ENCODE measurements around the gene ARHGAP40.

Gene ARHGAP40

DNA sequence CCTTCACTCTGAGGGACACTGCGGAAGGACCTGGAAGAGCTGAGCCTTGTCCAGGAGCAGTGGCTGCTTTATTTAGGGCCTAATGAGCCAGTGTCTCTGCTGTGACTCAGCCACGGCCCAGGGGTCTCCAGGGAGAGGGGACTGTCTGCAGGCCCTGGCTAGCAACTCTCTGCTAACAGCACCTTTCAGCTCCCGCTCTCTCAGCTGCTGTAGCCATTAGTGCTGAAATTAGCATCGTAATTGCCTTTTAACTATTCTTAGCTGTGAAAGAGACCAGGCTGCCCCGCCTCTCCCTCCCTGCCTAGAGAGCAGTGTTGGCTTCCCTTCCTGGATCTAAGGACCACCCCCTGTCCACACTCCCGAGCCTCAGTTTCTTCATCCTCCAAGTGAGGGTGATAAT, 69.6 kb downstream of the ARHGAP40 start:
- Mint-ChIP-seq H3K4me3 (no peak overlapping the region), H3K4me1 (peaks cover 6% of the 10 kb centered on the region), H3K27me3 (peaks cover 42% of the 10 kb centered on the region)

DNA sequence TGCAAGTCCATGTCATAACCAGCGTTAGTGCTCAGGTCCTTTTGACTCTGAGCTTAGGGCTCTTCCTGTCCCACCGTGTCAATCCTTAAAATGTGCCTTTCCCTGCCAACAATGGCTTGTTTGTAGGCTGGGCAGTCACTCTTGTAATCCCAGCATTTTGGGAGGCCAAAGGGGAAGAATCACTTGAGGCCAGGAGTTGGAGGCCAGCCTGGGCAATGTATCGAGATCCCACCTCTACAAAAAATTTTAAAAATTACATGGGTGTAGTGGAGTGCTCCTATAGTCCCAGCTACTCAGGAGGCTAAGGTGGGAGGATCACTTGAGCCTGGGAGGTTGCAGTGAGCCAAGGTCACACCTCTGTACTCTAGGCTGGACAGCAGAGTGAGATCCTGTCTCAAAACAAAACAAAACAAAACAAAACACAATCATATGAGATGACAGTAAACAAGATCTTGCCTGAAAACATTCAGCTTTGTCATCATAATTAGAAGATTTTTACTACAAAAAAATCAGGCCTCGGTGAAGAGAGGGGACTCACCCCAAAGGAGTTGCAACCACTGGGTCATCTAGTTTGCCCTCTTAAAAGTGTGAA, 70.2 kb downstream of the ARHGAP40 start:
- Mint-ChIP-seq H3K27ac (no peak overlapping the region), H3K36me3 (no peaks in the 10 kb centered on the region), H3K4me3 (no peak overlapping the region), H3K27me3 (peaks cover 42% of the 10 kb centered on the region), H3K4me1 (peaks cover 6% of the 10 kb centered on the region), H3K9me3 (no peaks in the 10 kb centered on the region)

More for the DNA sequence above, 69.6 kb downstream of the ARHGAP40 start:
- H3K27ac Mint-ChIP-seq = no peak overlapping the region
- H3K36me3 Mint-ChIP-seq = no peaks in the 10 kb centered on the region
- no peaks in the 10 kb centered on the region for H3K9me3 Mint-ChIP-seq

DNA sequence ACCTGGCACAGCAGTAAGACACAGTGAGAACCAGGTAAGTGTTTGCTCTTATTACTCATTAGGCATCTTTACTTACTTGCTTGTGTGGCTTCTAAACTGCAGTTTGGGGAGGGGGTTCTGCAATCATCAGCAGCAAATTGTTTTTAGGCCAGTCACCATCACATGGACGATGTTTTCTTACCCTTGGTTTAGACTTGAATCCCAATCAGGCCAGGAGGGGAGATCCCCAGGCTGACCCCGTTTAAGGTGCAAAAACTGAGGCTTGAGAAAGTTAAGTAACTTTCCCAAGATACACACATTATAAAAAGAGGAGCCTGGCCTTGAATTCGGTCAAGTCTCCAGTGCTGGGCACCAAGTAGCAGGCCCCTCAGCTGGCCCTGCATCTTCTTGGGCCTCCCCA, 70.9 kb downstream of the ARHGAP40 start:
- no peaks in the 10 kb centered on the region for H3K36me3 Mint-ChIP-seq
- peaks cover 6% of the 10 kb centered on the region for H3K4me1 Mint-ChIP-seq
- peaks cover 44% of the 10 kb centered on the region for H3K27me3 Mint-ChIP-seq
- H3K9me3 Mint-ChIP-seq = no peaks in the 10 kb centered on the region
- H3K27ac Mint-ChIP-seq = no peak overlapping the region
- no peak overlapping the region for H3K4me3 Mint-ChIP-seq

DNA sequence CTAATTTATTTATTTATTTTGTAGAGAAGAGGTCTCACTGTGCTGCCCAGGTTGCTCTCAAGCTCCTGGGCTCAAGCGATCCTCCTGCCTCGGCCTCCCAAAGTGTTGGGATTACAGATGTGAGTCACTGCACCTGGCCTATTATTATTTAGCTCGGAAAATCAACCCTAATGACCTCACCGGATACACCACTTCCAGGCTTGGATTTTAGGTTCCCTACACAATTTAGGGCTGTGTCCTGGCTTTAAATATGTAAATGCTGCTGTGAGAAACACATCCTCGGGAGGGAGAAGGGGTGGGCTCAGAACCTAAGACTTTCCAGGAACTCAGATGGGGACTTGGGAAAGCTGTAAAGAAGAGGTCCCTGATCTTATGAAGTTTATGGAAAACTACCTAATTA, 71.7 kb downstream of the ARHGAP40 start:
- Mint-ChIP-seq H3K36me3 (no peaks in the 10 kb centered on the region), H3K4me3 (peak overlapping the region; percentile 82), H3K27ac (no peak overlapping the region), H3K9me3 (no peaks in the 10 kb centered on the region), H3K27me3 (peaks cover 39% of the 10 kb centered on the region), H3K4me1 (peaks cover 6% of the 10 kb centered on the region)

DNA sequence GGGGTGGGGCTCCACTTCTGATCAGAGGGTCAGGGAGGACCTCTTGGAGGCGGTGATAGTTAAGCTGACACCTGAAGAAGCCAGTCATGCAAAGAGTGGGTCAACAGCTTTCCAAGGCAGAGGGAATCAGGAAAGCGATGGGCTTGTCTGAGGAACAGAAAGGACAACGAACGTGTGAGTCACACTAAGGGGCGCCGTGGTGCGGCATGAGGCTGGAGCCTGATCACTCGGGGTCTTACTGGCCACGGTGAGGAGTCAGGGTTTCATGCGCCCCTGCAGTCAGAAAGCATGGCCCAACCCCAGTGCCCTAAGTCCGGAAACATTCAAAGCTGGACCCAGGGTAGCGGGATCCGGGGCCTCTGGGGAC, 72.1 kb downstream of the ARHGAP40 start:
- no peaks in the 10 kb centered on the region for H3K9me3 Mint-ChIP-seq
- peaks cover 39% of the 10 kb centered on the region for H3K27me3 Mint-ChIP-seq
- H3K36me3 Mint-ChIP-seq = no peaks in the 10 kb centered on the region
- peak overlapping the region; percentile 82 for H3K4me3 Mint-ChIP-seq
- peaks cover 6% of the 10 kb centered on the region for H3K4me1 Mint-ChIP-seq
- no peak overlapping the region for H3K27ac Mint-ChIP-seq

DNA sequence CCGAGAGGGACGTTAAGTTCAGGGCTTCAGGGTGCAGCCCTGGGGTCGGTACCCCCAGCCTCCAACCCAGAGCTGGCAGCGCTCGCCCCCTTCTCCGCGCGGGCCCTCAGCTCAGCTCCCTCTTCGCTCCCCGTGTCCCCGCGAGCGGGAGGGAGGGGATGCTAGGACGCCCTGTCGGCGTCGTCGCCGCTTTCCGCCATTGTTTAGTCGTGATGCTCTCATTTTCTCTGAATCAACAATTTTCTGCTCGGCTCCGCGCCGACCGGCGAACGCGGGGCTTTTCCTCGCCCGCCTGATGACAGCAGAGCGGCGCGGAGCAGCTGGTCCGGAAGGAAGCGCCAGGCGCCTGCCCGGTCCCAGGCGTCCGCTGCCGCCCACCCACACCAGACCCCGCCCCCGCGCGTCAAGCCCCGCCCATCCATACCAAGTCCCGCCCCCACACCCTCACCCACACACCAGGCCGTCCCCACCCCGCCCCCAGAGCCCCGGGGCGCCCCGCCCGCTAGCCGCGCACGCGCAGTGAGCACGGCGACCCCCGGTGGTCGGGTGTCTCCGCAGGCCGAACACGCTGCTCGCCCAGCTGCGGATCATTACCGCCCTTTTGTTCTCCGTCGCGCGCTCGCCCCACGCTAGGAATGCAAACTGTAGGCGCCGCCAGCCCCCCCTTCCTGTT, 72.6 kb downstream of the ARHGAP40 start:
- Mint-ChIP-seq H3K9me3 (no peaks in the 10 kb centered on the region), H3K27me3 (peaks cover 39% of the 10 kb centered on the region), H3K4me1 (peaks cover 6% of the 10 kb centered on the region), H3K36me3 (no peaks in the 10 kb centered on the region), H3K27ac (no peak overlapping the region), H3K4me3 (peak overlapping the region; percentile 82)

DNA sequence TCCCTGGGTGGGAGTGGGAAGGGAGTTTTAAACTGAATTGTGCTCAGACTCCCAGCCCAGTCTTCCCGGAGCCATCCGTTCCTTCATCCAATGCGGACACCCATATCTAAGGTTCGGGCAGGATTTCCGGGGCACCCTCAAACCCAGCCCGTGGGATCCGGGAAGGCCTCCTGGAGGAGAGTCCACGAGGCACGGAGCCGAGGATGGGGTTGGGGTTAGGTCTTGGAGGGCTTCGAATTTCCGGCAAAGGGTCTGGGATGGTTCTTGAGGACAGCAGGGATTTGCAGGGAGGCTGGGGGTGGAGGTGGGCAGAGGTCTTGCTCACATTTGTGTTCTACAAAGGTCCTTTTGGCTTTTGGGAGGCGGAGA, 73.1 kb downstream of the ARHGAP40 start:
- Mint-ChIP-seq H3K27ac (no peak overlapping the region), H3K27me3 (peaks cover 35% of the 10 kb centered on the region), H3K4me1 (peaks cover 6% of the 10 kb centered on the region), H3K36me3 (no peaks in the 10 kb centered on the region), H3K9me3 (no peaks in the 10 kb centered on the region), H3K4me3 (peak overlapping the region; percentile 80)

DNA sequence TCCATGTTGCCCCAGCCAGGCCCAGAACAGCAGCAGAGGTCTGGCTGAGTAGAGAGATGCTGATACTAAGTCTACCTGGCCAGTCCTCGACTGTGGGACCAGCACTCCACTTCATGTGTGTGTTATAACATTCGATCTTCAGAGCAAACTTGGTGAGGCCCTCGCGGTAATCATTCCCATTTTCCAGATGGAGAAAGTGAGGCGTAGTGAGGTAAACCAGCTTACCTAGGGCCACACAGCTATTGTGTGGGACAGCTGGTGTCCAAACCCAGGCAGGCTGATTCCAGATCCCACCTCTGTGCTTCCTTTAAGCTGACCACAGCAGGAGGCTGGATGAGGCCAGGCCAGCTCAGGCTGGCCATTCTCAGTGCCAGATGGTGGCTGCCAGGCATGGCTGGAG, 75.0 kb downstream of the ARHGAP40 start:
- Mint-ChIP-seq H3K36me3 (no peaks in the 10 kb centered on the region), H3K27me3 (peaks cover 40% of the 10 kb centered on the region), H3K4me1 (peaks cover 6% of the 10 kb centered on the region), H3K9me3 (peaks cover 6% of the 10 kb centered on the region), H3K27ac (no peak overlapping the region), H3K4me3 (no peak overlapping the region)

DNA sequence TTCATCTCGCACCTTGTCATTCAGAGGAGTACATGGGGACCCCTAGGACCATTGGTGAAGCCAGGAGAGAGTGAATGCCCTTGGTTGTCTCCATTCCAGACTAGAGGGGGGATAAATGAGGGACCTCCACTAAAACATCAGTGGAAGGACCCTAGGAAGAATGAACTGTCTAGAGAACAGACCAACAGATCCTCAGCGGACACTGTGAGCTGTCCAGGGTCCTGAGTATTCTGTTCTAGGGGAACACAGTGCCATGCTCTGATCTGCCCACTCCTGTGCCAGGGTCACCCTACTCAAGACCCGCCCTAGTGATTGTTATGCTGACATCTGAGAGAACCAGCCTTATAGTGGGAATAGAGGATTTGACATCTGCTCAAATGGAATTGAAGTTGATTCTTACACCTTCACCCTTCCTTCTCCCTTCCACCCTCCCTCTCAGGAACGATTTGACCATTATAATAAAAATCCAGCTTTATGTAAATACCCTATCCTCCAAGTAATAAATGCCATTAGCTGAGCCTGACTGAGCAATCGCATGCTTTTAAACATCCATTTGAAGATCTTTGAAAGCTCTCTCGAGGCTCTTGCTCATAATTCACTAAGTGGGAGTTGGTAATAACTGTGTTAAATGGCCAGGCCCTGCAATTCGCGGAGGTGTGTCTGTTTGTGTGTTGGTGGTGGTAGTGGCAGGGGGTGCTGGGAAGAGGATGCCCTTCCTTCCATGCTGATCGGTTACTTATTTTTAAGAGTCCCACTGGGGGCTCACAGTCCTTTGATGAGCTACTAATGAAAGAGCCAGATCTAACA, 79.1 kb downstream of the ARHGAP40 start:
- Mint-ChIP-seq H3K4me1 (no peaks in the 10 kb centered on the region), H3K36me3 (no peaks in the 10 kb centered on the region), H3K4me3 (no peak overlapping the region), H3K27ac (no peak overlapping the region), H3K27me3 (peaks cover 44% of the 10 kb centered on the region), H3K9me3 (peaks cover 11% of the 10 kb centered on the region)

DNA sequence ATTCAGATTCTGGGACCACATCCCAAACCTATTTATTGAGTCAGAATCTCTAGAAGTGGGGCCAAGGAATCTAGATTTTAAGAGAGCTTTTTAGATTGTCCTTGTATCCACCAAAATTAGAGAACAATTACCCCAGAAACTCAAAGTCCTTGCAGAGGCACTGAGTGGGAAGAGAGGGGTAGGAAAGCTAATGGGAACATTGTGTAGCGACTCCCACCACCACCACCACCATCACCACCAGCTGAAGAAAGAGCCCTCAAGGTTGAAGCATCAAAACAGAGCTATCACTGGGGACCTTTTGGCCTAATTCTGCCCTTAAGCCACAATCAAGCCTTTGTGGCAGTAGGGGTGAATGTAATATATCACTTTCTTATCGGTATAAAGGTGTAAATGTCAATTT, 83.7 kb downstream of the ARHGAP40 start:
- H3K4me3 Mint-ChIP-seq = no peak overlapping the region
- H3K9me3 Mint-ChIP-seq = peaks cover 7% of the 10 kb centered on the region
- no peak overlapping the region for H3K27ac Mint-ChIP-seq
- H3K27me3 Mint-ChIP-seq = peaks cover 62% of the 10 kb centered on the region
- H3K4me1 Mint-ChIP-seq = no peaks in the 10 kb centered on the region
- H3K36me3 Mint-ChIP-seq = no peaks in the 10 kb centered on the region

DNA sequence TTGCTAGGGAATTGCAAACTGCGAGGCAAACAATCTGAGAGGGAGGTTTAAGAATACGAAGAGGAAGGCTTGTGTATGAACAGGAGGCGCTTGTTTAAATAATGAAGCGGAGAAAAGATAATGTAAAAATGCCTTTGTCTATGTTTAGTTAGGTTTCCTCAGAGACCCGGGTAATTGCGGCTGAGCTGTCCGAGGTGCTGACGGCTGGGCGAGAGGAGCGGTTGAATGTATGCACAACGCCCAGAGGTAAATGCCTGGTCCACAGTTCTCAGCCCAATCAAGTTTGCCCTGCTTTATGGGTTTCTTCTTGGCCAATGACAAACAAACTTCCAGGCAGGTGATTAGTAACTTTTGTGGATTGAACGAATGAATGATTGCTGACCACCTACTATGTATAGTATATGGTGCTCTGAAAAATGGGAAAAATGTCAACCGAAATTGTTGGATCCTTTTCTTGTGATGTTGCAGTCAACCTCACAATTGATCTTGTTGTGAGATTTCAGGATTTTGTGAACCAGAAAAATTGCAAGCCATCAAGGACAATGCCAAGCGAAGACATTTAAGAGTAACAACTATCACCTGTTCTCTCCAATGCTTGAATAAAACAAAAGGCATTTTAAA, 84.4 kb downstream of the ARHGAP40 start:
- Mint-ChIP-seq H3K4me1 (no peaks in the 10 kb centered on the region), H3K4me3 (no peak overlapping the region), H3K9me3 (peaks cover 5% of the 10 kb centered on the region), H3K27me3 (peaks cover 61% of the 10 kb centered on the region), H3K27ac (no peak overlapping the region), H3K36me3 (no peaks in the 10 kb centered on the region)

DNA sequence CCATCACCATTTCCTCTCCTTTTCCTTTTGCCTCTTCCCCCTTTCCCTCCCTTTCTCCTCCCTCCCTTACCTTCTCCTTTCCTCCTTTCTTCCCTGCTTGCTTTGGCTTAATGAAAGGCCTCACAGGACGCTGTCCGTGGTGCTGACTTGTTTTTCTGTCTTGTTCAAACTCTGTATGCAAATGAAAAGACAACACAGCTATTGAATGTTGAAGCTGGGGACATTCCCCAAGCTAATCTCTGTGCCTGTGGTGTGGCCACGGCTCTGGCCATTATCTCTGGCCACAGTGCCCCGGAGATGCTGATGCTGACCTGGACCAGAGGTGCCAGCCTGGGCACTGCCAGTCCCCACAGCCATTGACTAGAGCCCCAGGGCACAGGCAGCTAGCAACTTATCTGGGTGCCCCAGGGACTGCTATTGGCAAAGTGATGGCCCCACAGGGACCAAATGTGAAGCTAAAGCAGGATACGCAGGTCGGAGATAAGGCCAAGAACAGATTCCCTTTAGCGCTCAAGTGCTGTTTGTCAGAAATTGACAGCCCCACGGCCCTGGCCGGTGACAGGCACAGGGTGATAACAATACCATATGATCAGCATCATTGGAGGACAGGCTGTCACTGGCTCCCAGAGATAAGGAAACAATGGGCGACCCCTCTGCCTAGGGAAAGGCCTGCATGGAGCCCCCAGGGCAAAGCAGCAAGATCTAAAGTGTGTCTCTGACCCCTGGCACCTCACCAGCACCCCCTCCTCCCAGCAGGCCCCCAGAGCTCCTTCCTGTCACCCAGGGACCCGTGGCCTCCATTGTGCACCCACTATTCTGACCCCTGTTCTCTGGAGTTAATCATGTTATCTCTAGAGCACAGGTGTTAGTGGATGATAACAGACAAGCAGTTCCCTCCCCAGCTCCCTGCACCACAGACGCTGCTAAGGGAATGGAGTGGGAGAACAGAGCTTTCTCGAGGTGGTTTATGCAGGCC, 91.1 kb downstream of the ARHGAP40 start:
- Mint-ChIP-seq H3K36me3 (no peaks in the 10 kb centered on the region), H3K9me3 (no peaks in the 10 kb centered on the region), H3K4me3 (no peak overlapping the region), H3K4me1 (no peaks in the 10 kb centered on the region), H3K27me3 (peaks cover 21% of the 10 kb centered on the region), H3K27ac (no peak overlapping the region)

DNA sequence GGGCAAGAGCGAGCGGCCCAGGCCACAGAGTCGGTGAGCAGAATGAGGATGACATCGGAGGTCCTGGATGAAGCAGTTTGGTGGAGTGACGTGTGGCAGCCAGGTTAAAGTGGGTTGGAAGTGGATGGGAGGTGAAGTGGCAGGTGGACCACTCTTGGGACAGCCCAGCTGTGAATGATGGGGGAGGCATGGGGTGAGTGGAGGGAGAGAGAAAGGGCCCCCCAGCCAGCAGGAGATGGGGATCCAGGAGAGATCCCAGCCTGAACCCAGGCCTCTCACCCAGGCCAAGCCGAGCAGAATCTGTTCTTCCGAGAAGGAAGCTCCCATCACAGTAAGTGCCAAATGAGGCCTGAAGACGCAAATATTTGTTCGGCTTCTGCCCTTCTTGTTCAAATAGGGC, 95.7 kb downstream of the ARHGAP40 start:
- Mint-ChIP-seq H3K36me3 (no peaks in the 10 kb centered on the region), H3K9me3 (no peaks in the 10 kb centered on the region), H3K4me3 (no peak overlapping the region), H3K4me1 (no peaks in the 10 kb centered on the region), H3K27me3 (peaks cover 4% of the 10 kb centered on the region), H3K27ac (no peak overlapping the region)

DNA sequence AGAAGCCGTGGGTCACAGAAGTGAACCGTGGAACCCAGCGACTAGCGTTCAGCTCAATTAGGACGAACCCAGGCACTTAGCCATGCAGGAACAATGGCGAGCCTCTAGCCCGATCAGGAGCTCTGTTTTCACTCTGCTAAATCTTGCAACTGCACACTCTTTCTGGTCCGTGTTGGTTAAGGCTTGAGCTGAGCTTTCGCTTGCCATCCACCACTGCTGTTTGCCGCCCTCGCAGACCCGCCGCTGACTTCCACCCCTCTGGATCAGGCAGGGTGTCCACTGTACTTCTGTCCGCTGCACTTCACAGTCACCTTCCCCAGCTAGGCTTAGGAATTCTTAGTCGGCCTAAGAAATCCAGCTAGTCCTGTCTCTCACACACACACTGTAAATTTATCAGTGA, 96.9 kb downstream of the ARHGAP40 start:
- Mint-ChIP-seq H3K36me3 (no peaks in the 10 kb centered on the region), H3K9me3 (no peaks in the 10 kb centered on the region), H3K27ac (no peak overlapping the region), H3K4me3 (no peak overlapping the region), H3K27me3 (peaks cover 4% of the 10 kb centered on the region), H3K4me1 (no peaks in the 10 kb centered on the region)

DNA sequence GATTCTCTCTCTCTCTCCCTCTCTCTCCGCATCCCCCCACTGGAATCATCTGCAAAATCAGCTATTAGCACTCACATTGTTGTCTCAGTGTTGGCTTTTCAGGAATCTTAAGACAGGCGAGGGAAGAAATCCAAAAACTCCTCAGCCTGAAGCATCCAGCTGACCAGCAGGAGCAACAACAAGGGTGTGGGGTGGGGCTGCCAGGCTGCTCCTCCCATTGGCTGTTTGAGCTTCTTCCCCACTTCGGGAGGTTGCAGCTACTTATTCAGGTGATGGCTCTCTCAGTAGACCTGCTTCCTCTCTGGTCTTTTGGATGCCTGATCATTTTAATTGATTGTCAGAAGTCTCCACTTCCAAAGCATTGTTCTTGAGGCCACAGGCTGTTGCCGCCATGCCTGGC, 98.5 kb downstream of the ARHGAP40 start:
- Mint-ChIP-seq H3K4me1 (no peaks in the 10 kb centered on the region), H3K4me3 (no peak overlapping the region), H3K27me3 (peaks cover 6% of the 10 kb centered on the region), H3K9me3 (no peaks in the 10 kb centered on the region), H3K27ac (no peak overlapping the region), H3K36me3 (no peaks in the 10 kb centered on the region)
